Measurements from ENCODE around the gene CAMK2G.

- TF ChIP-seq ELF1 (IDR thresholded peaks at IDR 0.05) (no peak), CTCF (IDR thresholded peaks at IDR 0.05) (no peak), NFIC (IDR thresholded peaks at IDR 0.05; ENCODE audit: borderline replicate concordance) (no peak), SIN3A (IDR thresholded peaks at IDR 0.05; ENCODE audit: borderline replicate concordance, low read depth, low read length) (no peak), EZH2phosphoT487 (IDR thresholded peaks at IDR 0.05; ENCODE audit: borderline replicate concordance, low read depth) (no peak), RFX5 (IDR thresholded peaks at IDR 0.05; ENCODE audit: low read length) (no peak), IRF3 (IDR thresholded peaks at IDR 0.05; ENCODE audit: low read depth, low read length) (no peak), REST (IDR thresholded peaks at IDR 0.05; ENCODE audit: low read depth, low read length) (no peak), TCF12 (IDR thresholded peaks at IDR 0.05) (no peak), JUND (IDR thresholded peaks at IDR 0.05) (no peak), GABPA (IDR thresholded peaks at IDR 0.05; ENCODE audit: low read depth) (no peak), SMC3 (IDR thresholded peaks at IDR 0.05; ENCODE audit: low read depth, low read length) (no peak), PBX3 (IDR thresholded peaks at IDR 0.05) (no peak), POLR2AphosphoS5 (IDR thresholded peaks at IDR 0.05; ENCODE audit: low read depth, low read length) (no peak)
Observed at GRCh38 chr10:73781548-73781878, 92.8 kb downstream of the CAMK2G start.
